ENCODE measurements around the gene SHLD2. TPM values are rescaled to one million over a fixed set of nuclear protein-coding genes. Genes with fewer than 3 reads are reported as not detected.
"Not testable (repeated sequence)": the region's sequence is repeated elsewhere in the genome, so short reads cannot be mapped to it uniquely, and the experiment has no call there.

SHLD2 gene
- total and polyA plus RNA-seq, 7 donors = 7.9 to 25.7 (median 13.9) TPM

DNA sequence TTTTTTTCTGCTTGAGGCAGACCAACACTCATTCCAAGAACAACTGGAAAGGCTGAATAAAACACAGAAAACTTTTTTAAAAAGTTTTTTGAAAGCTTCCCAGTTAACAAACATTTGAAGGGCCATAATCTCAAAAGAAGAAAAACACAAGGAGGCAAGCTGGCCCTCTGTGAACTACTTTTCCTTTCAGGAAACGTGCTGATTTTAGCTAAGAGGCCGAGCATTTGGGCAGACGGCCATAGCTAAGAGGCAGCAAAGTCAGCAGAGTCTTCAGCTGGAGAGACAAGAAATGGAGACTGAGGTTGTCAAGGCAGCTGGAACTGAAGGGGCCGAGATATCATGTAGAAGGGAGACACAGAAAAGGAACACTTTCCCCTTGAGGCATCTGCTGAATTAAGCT lies 111.9 kb downstream of the SHLD2 start:
- DNase-seq; H3K4me1 ChIP-seq; H3K4me3 ChIP-seq; H3K27ac ChIP-seq; ATAC-seq; H3K36me3 ChIP-seq (ENCODE audit: insufficient read depth in 1 of 2, low read depth in 1 of 2); H3K9me3 ChIP-seq; intact Hi-C loops (cut with DNase I); H3K27me3 ChIP-seq (ENCODE audit: insufficient read depth in 3 of 3, low read length in 2 of 3): not testable (repeated sequence)
- WGBS, 3 donors = 44 to 54% (median 44%) methylated on average over 4 of the region's 4 CpGs

DNA sequence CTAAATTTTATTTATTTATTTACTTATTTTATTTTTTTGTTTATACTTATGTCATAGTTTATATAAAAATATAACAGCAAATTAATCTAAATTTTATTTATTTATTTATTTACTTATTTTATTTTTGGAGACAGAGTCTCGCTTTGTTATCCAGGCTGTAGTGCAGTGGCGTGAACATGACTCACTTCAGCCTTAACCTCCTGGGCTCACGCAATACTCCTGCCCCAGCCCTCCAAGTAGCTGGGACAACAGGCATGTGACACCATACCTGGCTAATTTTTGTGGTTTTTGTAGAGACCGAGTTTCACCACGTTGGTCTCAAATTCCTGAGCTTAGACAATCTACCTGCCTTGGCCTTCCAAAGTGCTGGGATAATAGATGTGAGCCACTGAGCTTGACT lies 115.3 kb downstream of the SHLD2 start:
- H3K4me1 ChIP-seq; H3K9me3 ChIP-seq; intact Hi-C loops (cut with DNase I); ATAC-seq; H3K36me3 ChIP-seq (ENCODE audit: insufficient read depth in 1 of 2, low read depth in 1 of 2); H3K27ac ChIP-seq; H3K27me3 ChIP-seq (ENCODE audit: insufficient read depth in 3 of 3, low read length in 2 of 3); DNase-seq; H3K4me3 ChIP-seq: not testable (repeated sequence)
- WGBS, 3 donors = 93 to 99% (median 95%) methylated on average over 5 of the region's 5 CpGs

DNA sequence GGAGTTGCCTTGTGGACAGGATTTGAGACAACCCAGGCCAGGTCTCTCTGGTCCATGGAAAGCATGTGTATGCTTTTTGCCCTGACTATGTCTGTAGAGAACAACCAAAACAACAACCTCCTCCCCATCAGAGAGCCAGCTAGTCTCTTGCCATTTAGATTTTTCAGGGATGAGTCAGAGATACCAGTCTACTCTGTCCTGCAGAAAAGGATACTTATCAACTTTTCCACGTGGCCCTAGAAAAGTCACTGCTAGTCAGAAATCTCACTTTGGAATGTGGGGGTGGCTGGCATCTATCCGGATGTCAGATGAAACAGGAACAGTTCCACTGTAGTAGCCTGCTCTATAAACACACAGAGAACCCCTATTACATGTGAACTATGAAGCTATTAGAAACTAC lies 116.8 kb downstream of the SHLD2 start:
- H3K36me3 ChIP-seq (ENCODE audit: insufficient read depth in 1 of 2, low read depth in 1 of 2); DNase-seq; H3K27ac ChIP-seq; H3K4me3 ChIP-seq; H3K27me3 ChIP-seq (ENCODE audit: insufficient read depth in 3 of 3, low read length in 2 of 3); ATAC-seq; intact Hi-C loops (cut with DNase I); H3K9me3 ChIP-seq; H3K4me1 ChIP-seq: not testable (repeated sequence)
- WGBS, 3 donors = 85 to 89% (median 85%) methylated on average over 2 of the region's 2 CpGs

DNA sequence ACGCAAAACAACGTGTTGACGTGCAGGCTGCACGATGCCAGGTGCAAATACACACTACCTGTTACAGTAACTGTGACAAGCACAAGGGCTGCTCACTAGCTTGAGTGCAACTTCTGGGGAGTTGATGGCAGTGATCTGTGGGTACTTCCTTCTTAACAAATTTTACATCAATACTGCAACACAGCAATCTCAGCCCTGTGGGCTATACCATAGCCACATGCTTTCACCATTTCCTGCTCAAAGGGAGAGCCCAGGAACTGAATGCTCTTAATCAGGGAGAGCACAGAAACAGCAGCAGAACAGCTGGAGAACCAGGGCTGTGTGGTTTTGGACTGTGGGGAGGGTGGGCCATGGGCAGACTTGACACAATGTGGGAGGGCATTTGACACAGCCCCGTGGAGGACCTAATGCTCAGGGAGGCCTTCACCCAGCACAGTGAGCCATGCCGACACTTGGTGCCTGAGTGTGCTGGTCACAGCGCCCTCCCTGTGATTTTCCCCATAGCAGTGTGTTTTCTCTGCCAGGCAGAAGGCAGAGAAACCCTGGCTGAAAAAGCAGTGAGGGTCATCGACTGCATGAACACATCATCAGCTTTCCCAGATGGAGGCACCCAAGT lies 118.3 kb downstream of the SHLD2 start:
- H3K4me1 ChIP-seq; DNase-seq; H3K9me3 ChIP-seq; intact Hi-C loops (cut with DNase I); H3K36me3 ChIP-seq (ENCODE audit: insufficient read depth in 1 of 2, low read depth in 1 of 2); H3K4me3 ChIP-seq; H3K27ac ChIP-seq; H3K27me3 ChIP-seq (ENCODE audit: insufficient read depth in 3 of 3, low read length in 2 of 3): not testable (repeated sequence)
- peak in 2 of 4 donors; percentile 10 to 21 for ATAC-seq
- WGBS, 3 donors = 78 to 91% (median 85%) methylated on average over 7 of the region's 8 CpGs

DNA sequence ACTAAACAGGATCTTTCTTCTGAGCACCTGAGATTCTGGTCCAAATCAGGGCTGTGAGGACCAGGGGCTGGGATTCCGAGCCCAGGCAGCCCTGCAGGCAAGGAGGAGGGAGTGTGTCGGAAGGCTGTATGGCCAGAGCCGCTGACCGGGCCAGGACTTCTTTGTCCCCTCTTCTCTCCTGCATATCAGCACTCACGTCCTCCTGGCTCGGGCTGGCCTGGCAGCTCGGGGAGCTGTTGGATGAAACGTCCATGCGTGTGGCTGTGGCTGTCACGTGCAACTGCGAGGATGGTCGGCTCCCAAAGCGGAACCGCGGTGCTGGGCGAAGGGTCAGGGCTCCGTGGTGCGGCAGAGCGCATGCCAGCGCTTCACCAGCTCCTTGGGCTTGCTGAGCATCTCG lies 118.8 kb downstream of the SHLD2 start:
- H3K27ac ChIP-seq; H3K36me3 ChIP-seq (ENCODE audit: insufficient read depth in 1 of 2, low read depth in 1 of 2); H3K27me3 ChIP-seq (ENCODE audit: insufficient read depth in 3 of 3, low read length in 2 of 3); H3K9me3 ChIP-seq; H3K4me3 ChIP-seq; DNase-seq; intact Hi-C loops (cut with DNase I); H3K4me1 ChIP-seq: not testable (repeated sequence)
- ATAC-seq = peak in 1 of 4 donors; percentile 25
- 81 to 91% (median 89%) methylated on average over 10 to 21 of the region's 21 CpGs for WGBS, 3 donors

DNA sequence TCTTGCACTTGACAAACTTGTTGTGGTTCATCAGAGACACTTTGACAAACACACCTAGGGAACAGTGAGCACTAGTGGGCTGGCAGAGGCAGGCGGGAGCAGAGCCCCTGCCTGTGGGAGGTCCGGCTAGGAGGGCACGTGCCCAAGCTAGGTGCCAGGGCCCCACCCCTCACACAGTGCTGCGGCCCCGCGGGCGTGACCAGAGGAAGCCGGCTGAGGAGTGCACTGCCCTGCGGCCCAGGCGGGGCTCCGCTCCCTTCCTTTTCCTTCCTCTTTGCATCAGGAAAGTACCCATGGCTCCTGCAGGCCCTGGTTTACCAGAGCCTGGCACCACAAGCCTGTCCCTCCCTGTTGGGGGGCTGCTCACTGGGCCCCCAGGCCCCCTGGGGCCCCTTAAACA lies 121.1 kb downstream of the SHLD2 start:
- H3K27me3 ChIP-seq (ENCODE audit: insufficient read depth in 3 of 3, low read length in 2 of 3); H3K4me1 ChIP-seq; H3K27ac ChIP-seq; H3K4me3 ChIP-seq; DNase-seq; intact Hi-C loops (cut with DNase I); H3K36me3 ChIP-seq (ENCODE audit: insufficient read depth in 1 of 2, low read depth in 1 of 2); H3K9me3 ChIP-seq: not testable (repeated sequence)
- WGBS, 3 donors = 79 to 93% (median 81%) methylated on average over 8 to 11 of the region's 11 CpGs
- peak in 3 of 4 donors; percentile 34 to 41 (median 39) for ATAC-seq

GRCh38 chr10:87219370-87219769 lies 124.4 kb downstream of the SHLD2 start:
- H3K27ac ChIP-seq; intact Hi-C loops (cut with DNase I); H3K9me3 ChIP-seq; ATAC-seq; H3K27me3 ChIP-seq (ENCODE audit: insufficient read depth in 3 of 3, low read length in 2 of 3); H3K4me1 ChIP-seq; H3K4me3 ChIP-seq; H3K36me3 ChIP-seq (ENCODE audit: insufficient read depth in 1 of 2, low read depth in 1 of 2); DNase-seq: not testable (repeated sequence)
- 70 to 75% (median 73%) methylated on average over 1 of the region's 5 CpGs for WGBS, 3 donors

DNA sequence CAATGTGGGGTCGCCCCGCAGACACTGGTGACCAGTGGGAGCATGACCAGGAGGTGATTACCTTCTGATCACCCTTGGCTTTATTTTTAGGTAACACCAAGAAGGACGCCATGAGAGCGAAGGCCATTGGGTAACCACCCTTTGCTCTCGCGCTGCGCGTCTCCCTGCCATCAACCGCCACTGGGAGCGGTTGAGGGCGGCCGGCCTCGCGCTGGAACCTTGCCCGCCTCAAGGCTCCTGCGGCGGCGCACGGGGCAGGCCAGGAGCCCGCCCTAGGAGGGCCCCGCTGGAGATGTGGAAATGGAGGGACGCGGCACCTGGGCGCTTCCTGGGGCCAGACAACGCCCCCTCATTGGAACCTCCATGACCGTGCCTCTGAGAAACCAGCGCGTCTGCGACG lies 127.8 kb downstream of the SHLD2 start:
- H3K4me1 ChIP-seq; H3K36me3 ChIP-seq (ENCODE audit: insufficient read depth in 1 of 2, low read depth in 1 of 2); H3K27me3 ChIP-seq (ENCODE audit: insufficient read depth in 3 of 3, low read length in 2 of 3); H3K4me3 ChIP-seq; ATAC-seq; DNase-seq; H3K27ac ChIP-seq; H3K9me3 ChIP-seq; intact Hi-C loops (cut with DNase I): not testable (repeated sequence)
- WGBS, 3 donors = 80 to 96% (median 91%) methylated on average over 12 to 30 of the region's 30 CpGs

GRCh38 chr10:87225148-87225547 lies 130.1 kb downstream of the SHLD2 start, which contains the start of gene NUTM2A:
NUTM2A (plus strand) TSS chr10:87225448; CDS start chr10:87225831, 383 bp downstream.
- H3K9me3 ChIP-seq; H3K36me3 ChIP-seq (ENCODE audit: insufficient read depth in 1 of 2, low read depth in 1 of 2); intact Hi-C loops (cut with DNase I); DNase-seq; H3K4me1 ChIP-seq; H3K27ac ChIP-seq; H3K4me3 ChIP-seq; H3K27me3 ChIP-seq (ENCODE audit: insufficient read depth in 3 of 3, low read length in 2 of 3); ATAC-seq: not testable (repeated sequence)
- WGBS, 3 donors = no CpG with 5 or more reads among the region's 3 CpGs

- H3K27me3 ChIP-seq (ENCODE audit: insufficient read depth in 3 of 3, low read length in 2 of 3); intact Hi-C loops (cut with DNase I); ATAC-seq; H3K4me1 ChIP-seq; H3K4me3 ChIP-seq; H3K9me3 ChIP-seq; DNase-seq; H3K36me3 ChIP-seq (ENCODE audit: insufficient read depth in 1 of 2, low read depth in 1 of 2); H3K27ac ChIP-seq: not testable (repeated sequence)
- WGBS, 3 donors = 83 to 94% (median 89%) methylated on average over 4 to 9 of the region's 20 CpGs
Measured at GRCh38 chr10:87228247-87228646, 133.2 kb downstream of the SHLD2 start.

DNA sequence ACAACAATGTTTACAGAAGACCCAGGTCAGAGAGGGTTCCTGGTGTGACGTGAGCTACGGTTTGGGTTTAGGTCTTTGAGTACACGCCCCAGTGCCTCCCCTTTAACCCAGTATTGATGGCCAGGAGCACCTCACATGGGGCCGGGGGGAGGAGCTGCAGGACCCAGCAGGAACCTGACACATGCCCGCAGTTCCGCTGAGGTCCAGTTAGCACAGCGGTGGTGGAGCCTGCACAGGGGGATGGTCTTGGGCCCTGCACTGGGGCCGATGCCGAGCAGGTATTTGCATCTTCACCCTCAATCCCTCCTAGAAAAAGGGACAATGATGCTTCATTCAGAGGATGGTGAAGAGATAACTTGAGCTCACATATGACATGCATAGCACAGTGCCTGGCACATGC lies 134.2 kb downstream of the SHLD2 start:
- H3K27me3 ChIP-seq (ENCODE audit: insufficient read depth in 3 of 3, low read length in 2 of 3); H3K36me3 ChIP-seq (ENCODE audit: insufficient read depth in 1 of 2, low read depth in 1 of 2); ATAC-seq; H3K27ac ChIP-seq; H3K4me3 ChIP-seq; intact Hi-C loops (cut with DNase I); H3K9me3 ChIP-seq; H3K4me1 ChIP-seq: not testable (repeated sequence)
- 90 to 95% (median 93%) methylated on average over 9 of the region's 9 CpGs for WGBS, 3 donors
- DNase-seq = peak in 1 of 2 donors; percentile 37

DNA sequence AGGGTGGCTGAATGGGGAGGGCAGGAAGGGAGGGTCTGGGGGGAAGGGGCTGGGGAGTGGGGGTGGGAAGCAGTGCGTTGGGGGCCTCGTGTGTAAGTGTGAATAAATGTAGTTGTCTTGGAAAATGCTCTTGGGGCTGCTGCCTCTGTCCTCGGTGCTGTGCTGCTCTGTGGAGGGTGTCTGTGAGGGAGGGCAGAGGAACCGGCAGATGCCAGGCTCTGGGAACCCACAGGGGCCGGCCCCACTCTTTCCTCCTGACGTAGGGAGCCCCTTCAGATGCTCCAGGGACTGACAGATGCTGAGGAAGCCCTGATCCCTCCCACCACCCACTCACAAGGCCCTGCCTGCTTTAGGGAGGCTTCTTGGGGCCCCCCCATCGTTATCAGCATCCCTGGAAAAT lies 139.8 kb downstream of the SHLD2 start:
- H3K9me3 ChIP-seq; H3K4me3 ChIP-seq; ATAC-seq; H3K36me3 ChIP-seq (ENCODE audit: insufficient read depth in 1 of 2, low read depth in 1 of 2); H3K27ac ChIP-seq; intact Hi-C loops (cut with DNase I); H3K4me1 ChIP-seq; H3K27me3 ChIP-seq (ENCODE audit: insufficient read depth in 3 of 3, low read length in 2 of 3); DNase-seq: not testable (repeated sequence)
- 60 to 84% (median 80%) methylated on average over 1 to 4 of the region's 7 CpGs for WGBS, 3 donors

All from psoas muscle (tissue), 8 donors.